EH (cell line): ENCODE results near the gene ELOA.
"Not testable (repeated sequence)": the region's sequence is repeated elsewhere in the genome, so short reads cannot be mapped to it uniquely, and the experiment has no call there.

Experiments used
- DNase-seq: peaks from one replicate; pipeline ENCODE4 v3.0.0-alpha.2; 2015; ENCODE audit warnings: low read depth

Gene ELOA

GRCh38 chr1:23743287-23744152 lies at the start of gene ELOA:
ELOA (plus strand) TSS chr1:23743471; CDS start chr1:23743504, 33 bp downstream.
- peak; percentile 70 for DNase-seq

- DNase-seq: no peak
Observed at GRCh38 chr1:23693599-23693998, 49.7 kb upstream of the ELOA start.

- no peak for DNase-seq
Observed at GRCh38 chr1:23694371-23694770, 48.9 kb upstream of the ELOA start.

- DNase-seq: no peak
Observed at GRCh38 chr1:23695667-23696066, 47.6 kb upstream of the ELOA start.

- DNase-seq: no peak
Observed at GRCh38 chr1:23696335-23696989, 46.8 kb upstream of the ELOA start.

- DNase-seq: no peak
Observed at GRCh38 chr1:23698466-23698865, 44.8 kb upstream of the ELOA start.

GRCh38 chr1:23699280-23700179 lies 43.7 kb upstream of the ELOA start:
- DNase-seq: no peak

GRCh38 chr1:23701310-23701709 lies 42.0 kb upstream of the ELOA start:
- no peak for DNase-seq

- no peak for DNase-seq
Observed at GRCh38 chr1:23701996-23702395, 41.3 kb upstream of the ELOA start.

GRCh38 chr1:23704834-23705495 lies 38.3 kb upstream of the ELOA start:
- no peak for DNase-seq

- DNase-seq: no peak
Observed at GRCh38 chr1:23709229-23709628, 34.0 kb upstream of the ELOA start.

- DNase-seq: peak; percentile 64
Observed at GRCh38 chr1:23718482-23718881, 24.8 kb upstream of the ELOA start.

- DNase-seq: peak; percentile 35
Observed at GRCh38 chr1:23719162-23719820, 24.0 kb upstream of the ELOA start.

- peak; percentile 18 for DNase-seq
Observed at GRCh38 chr1:23720256-23720995, 22.8 kb upstream of the ELOA start.

GRCh38 chr1:23722652-23723051 lies 20.6 kb upstream of the ELOA start:
- no peak for DNase-seq

GRCh38 chr1:23726686-23727085 lies 16.6 kb upstream of the ELOA start:
- DNase-seq: no peak

GRCh38 chr1:23727362-23727811 lies 15.9 kb upstream of the ELOA start:
- DNase-seq: peak; percentile 20

- DNase-seq: peak; percentile 59
Observed at GRCh38 chr1:23732363-23733224, 10.7 kb upstream of the ELOA start.

- not testable (repeated sequence) for DNase-seq
Observed at GRCh38 chr1:23733281-23733680, 10.0 kb upstream of the ELOA start.
